ENCODE results near the gene NKX2-4.

DNA sequence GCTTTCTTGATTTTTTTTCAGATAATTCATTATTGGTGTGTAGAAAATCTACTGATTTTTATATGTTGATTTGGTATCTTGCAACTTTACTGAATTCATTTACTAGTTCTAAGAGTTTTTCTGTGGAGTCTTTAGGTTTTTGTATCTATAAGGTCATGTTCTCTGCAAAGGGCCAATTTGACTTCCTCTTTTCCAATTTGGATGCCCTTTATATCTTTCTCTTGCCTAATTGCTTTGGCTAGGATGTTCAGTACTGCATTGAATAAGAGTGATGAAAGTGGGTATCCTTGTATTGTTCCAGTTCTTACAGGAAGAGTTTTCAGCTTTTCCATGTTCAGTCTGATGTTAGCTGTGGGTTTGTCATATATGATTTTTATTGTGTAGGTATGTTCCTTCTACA lies 14.4 kb upstream of the NKX2-4 start:
- TF ChIP-seq, protein P1, sequence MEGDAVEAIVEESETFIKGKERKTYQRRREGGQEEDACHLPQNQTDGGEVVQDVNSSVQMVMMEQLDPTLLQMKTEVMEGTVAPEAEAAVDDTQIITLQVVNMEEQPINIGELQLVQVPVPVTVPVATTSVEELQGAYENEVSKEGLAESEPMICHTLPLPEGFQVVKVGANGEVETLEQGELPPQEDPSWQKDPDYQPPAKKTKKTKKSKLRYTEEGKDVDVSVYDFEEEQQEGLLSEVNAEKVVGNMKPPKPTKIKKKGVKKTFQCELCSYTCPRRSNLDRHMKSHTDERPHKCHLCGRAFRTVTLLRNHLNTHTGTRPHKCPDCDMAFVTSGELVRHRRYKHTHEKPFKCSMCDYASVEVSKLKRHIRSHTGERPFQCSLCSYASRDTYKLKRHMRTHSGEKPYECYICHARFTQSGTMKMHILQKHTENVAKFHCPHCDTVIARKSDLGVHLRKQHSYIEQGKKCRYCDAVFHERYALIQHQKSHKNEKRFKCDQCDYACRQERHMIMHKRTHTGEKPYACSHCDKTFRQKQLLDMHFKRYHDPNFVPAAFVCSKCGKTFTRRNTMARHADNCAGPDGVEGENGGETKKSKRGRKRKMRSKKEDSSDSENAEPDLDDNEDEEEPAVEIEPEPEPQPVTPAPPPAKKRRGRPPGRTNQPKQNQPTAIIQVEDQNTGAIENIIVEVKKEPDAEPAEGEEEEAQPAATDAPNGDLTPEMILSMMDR (IDR thresholded peaks at IDR 0.05; ENCODE audit: poor library complexity, severe bottlenecking) = no peak
- TF ChIP-seq RAD21 (conservative IDR thresholded peaks at IDR 0.05) = no peak
- TF ChIP-seq POLR2AphosphoS5 (IDR thresholded peaks at IDR 0.05) = no peak
- TF ChIP-seq TAF1 (IDR thresholded peaks at IDR 0.05; ENCODE audit: low read depth) = no peak
- TF ChIP-seq EZH2 (IDR thresholded peaks at IDR 0.05; ENCODE audit: borderline replicate concordance, insufficient read depth, low read length, poor library complexity, severe bottlenecking) = no peak
- TF ChIP-seq EP300 (conservative IDR thresholded peaks at IDR 0.05; ENCODE audit: poor library complexity, severe bottlenecking) = no peak
- no peak for TF ChIP-seq MXI1 (conservative IDR thresholded peaks at IDR 0.05; ENCODE audit: poor library complexity, severe bottlenecking)
- TF ChIP-seq SMC3 (conservative IDR thresholded peaks at IDR 0.05; ENCODE audit: poor library complexity) = no peak
